GM12892 (cell line): Measurements from ENCODE around the gene KCNG4.

Experiments used
- POLR2A ChIP-seq: IDR thresholded peaks from 2 replicates; pipeline ENCODE4 v1.6.1; 2011; ENCODE audit warnings: low read depth, low read length, control low read depth
- POLR2AphosphoS5 ChIP-seq: IDR thresholded peaks from 2 replicates; pipeline ENCODE4 v1.6.1; 2011; ENCODE audit warnings: low read depth, low read length, control low read depth
- TAF1 ChIP-seq: IDR thresholded peaks from 2 replicates; pipeline ENCODE4 v1.6.1; 2011; ENCODE audit warnings: low read depth, mild to moderate bottlenecking, control low read depth, low read length, borderline replicate concordance

GRCh38 chr16:84199861-84200260 lies 40.0 kb downstream of the KCNG4 start:
- TF ChIP-seq POLR2A (no peak), POLR2AphosphoS5 (no peak), TAF1 (no peak)
